Caco-2 (cell line): ENCODE results near the gene GMPR. TPM values are rescaled to one million over a fixed set of nuclear protein-coding genes. Genes with fewer than 3 reads are reported as not detected.

Experiments
- BruUV-seq: library from RNA; stranded (reverse); fragments of 400-500 nt; replicated peaks from 2 replicates; lab custom pipeline; 2021; lab: Mats Ljungman, UMichigan
- CTCF ChIA-PET: fragments of 300-600 bp; sonication (Branson Sonifier 250); formaldehyde crosslinking; loops from one replicate; lab custom pipeline; 2022; ENCODE audit warnings: antibody characterized with exemption; lab: Charles Lee
- POLR2A ChIA-PET: fragments of 300-600 bp; sonication (Branson Sonifier 250); formaldehyde crosslinking; loops from one replicate; lab custom pipeline; 2022; ENCODE audit warnings: antibody characterized with exemption; lab: Charles Lee
- DNase-seq, 2 experiments: peaks; one replicate each; pipeline versions ENCODE4 v3.0.0 to v3.0.0-alpha.2; 2020 to 2022
- H3K27me3 ChIP-seq: replicated peaks from 2 replicates; pipeline ENCODE4 v1.6.0; 2011; ENCODE audit warnings: low read length; ENCODE audit not compliant: control insufficient read depth, insufficient read depth
- H3K36me3 ChIP-seq: 2 replicates; pipeline ENCODE4 v1.5.1; 2011; ENCODE audit warnings: low read length; ENCODE audit not compliant: control insufficient read depth, insufficient read depth
- H3K4me1 ChIP-seq: fragments of 250-450 bp; sonication (Bioruptor Pico); 2 replicates; pipeline ENCODE4 v1.5.1; 2020; ENCODE audit warnings: mild to moderate bottlenecking
- H3K4me3 ChIP-seq: 2 replicates; pipeline ENCODE4 v1.5.1; 2011; ENCODE audit warnings: low read depth, mild to moderate bottlenecking, control low read depth, low read length
- H3K9me3 ChIP-seq: fragments of 250-450 bp; sonication (Bioruptor Pico); 2 replicates; pipeline ENCODE4 v1.5.1; 2020; ENCODE audit warnings: mild to moderate bottlenecking, moderate library complexity
- H3K27ac Mint-ChIP-seq: one replicate; pipeline ENCODE4 v1.8.0; 2022; ENCODE audit warnings: mixed read lengths; ENCODE audit not compliant: unreplicated experiment
- H3K27me3 Mint-ChIP-seq: one replicate; pipeline ENCODE4 v1.8.0; 2022; ENCODE audit warnings: mixed read lengths; ENCODE audit not compliant: insufficient read depth, unreplicated experiment
- H3K36me3 Mint-ChIP-seq: one replicate; pipeline ENCODE4 v1.8.0; 2022; ENCODE audit warnings: mild to moderate bottlenecking, mixed read lengths; ENCODE audit not compliant: insufficient read depth, unreplicated experiment
- H3K4me1 Mint-ChIP-seq: one replicate; pipeline ENCODE4 v1.8.0; 2022; ENCODE audit warnings: low read depth, mixed read lengths; ENCODE audit not compliant: unreplicated experiment
- H3K4me3 Mint-ChIP-seq: one replicate; pipeline ENCODE4 v1.8.0; 2022; ENCODE audit warnings: mild to moderate bottlenecking, moderate library complexity, mixed read lengths; ENCODE audit not compliant: unreplicated experiment
- H3K9me3 Mint-ChIP-seq: one replicate; pipeline ENCODE4 v1.8.0; 2022; ENCODE audit warnings: mixed read lengths; ENCODE audit not compliant: unreplicated experiment
- CTCF ChIP-seq, 2 experiments: fragments of 200-600 bp in 1 of 2; IDR thresholded peaks; 1 replicate in 1 of 2; 2 replicates in 1 of 2; pipeline versions ENCODE4 v1.5.1 to v1.8.0; 2011 to 2022; ENCODE audit warnings: antibody characterized with exemption in 1 of 2, control low read depth in 1 of 2, inconsistent platforms in 1 of 2, low read depth in 1 of 2, low read length in 1 of 2, mild to moderate bottlenecking in 1 of 2, moderate library complexity in 1 of 2; ENCODE audit not compliant: insufficient read depth in 1 of 2, severe bottlenecking in 1 of 2, unreplicated experiment in 1 of 2
- intact Hi-C: fragments of 100-400 bp; cut with micrococcal nuclease; formaldehyde crosslinking; loops from one replicate; pipeline ENCODE4 v1.10.0; 2022; ENCODE audit not compliant: unreplicated experiment
- total RNA-seq: library from RNA; stranded (reverse); gene quantifications from 2 replicates; pipeline ENCODE4 v1.2.3, GENCODE V29; 2022

GMPR gene
- total RNA-seq, 1 experiment from 2014 or later = 1.3 TPM

DNA sequence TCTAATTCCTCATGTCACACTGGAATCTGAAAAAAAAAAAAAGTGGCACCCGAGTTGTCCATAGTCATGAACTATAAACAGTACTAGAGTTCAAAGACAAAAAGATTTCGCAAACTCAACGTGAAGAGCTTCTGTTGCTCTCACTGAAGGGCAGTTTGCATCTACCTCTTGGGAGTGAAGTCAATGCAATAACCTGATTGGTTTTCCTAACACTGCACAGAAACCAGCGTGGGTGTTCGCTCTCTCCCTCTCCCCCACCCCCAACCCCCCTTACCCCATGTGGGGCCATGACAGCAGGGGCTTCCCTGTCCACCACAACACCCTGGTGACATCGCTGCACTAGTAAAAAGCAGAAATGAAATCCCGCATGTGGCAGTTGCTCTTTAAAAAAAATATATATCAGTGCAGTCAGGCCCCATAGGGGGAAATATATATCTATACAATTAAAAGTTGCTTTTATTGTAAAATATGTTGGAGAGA is 66.9 kb downstream of the GMPR start:
- CTCF ChIA-PET = no interaction called here
- H3K27me3 ChIP-seq = no peaks in the 10 kb centered on the region

DNA sequence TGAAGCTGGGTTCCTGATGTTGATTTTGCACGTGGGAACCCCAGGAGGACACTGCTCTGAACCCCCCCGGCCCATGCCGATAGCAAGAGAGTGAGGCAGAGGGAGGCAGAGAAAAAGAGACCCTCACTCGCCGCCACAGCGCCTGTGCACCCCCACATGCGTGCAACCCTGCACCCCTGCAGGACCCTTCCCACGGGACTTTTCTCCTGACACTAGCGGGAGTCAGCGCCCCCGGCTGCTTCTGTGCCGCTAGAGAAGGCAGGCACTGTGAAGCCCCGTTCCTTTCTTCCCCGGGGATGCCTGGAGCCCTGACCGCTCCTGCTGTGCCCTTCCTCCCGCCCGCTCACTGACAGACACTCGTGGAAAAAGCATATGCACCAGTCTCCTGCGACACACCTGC is 67.4 kb downstream of the GMPR start:
- intact Hi-C loops = no loop called here
- BruUV-seq = no TSS peak
- Histone ChIP-seq H3K9me3 (no peaks in the 10 kb centered on the region), H3K4me1 (no peaks in the 10 kb centered on the region), H3K36me3 (no peaks in the 10 kb centered on the region), H3K4me3 (no peak overlapping the region), H3K27me3 (no peaks in the 10 kb centered on the region)
- CTCF ChIA-PET = no interaction called here
- Mint-ChIP-seq H3K4me1 (no peaks in the 10 kb centered on the region), H3K27ac (no peak overlapping the region), H3K9me3 (no peaks in the 10 kb centered on the region), H3K27me3 (no peaks in the 10 kb centered on the region), H3K4me3 (no peak overlapping the region), H3K36me3 (no peaks in the 10 kb centered on the region)
- no peak for DNase-seq
- POLR2A ChIA-PET = no interaction called here
- TF ChIP-seq CTCF (IDR thresholded peaks at IDR 0.05; ENCODE audit: insufficient read depth in 1 of 2, low read depth in 1 of 2, low read length in 1 of 2, severe bottlenecking in 1 of 2, unreplicated experiment in 1 of 2) = no peak

More for the DNA sequence above, 66.9 kb downstream of the GMPR start:
- Mint-ChIP-seq H3K27ac (no peak overlapping the region), H3K4me1 (no peaks in the 10 kb centered on the region), H3K9me3 (no peaks in the 10 kb centered on the region), H3K36me3 (no peaks in the 10 kb centered on the region), H3K4me3 (no peak overlapping the region), H3K27me3 (no peaks in the 10 kb centered on the region)
- no peaks in the 10 kb centered on the region for H3K36me3 ChIP-seq
- no peak overlapping the region for H3K4me3 ChIP-seq
- POLR2A ChIA-PET = no interaction called here
- no peaks in the 10 kb centered on the region for H3K4me1 ChIP-seq
- no peaks in the 10 kb centered on the region for H3K9me3 ChIP-seq
- intact Hi-C loops = no loop called here
- no TSS peak for BruUV-seq
- no peak for TF ChIP-seq CTCF (IDR thresholded peaks at IDR 0.05; ENCODE audit: insufficient read depth in 1 of 2, low read depth in 1 of 2, low read length in 1 of 2, severe bottlenecking in 1 of 2, unreplicated experiment in 1 of 2)
- DNase-seq = no peak

DNA sequence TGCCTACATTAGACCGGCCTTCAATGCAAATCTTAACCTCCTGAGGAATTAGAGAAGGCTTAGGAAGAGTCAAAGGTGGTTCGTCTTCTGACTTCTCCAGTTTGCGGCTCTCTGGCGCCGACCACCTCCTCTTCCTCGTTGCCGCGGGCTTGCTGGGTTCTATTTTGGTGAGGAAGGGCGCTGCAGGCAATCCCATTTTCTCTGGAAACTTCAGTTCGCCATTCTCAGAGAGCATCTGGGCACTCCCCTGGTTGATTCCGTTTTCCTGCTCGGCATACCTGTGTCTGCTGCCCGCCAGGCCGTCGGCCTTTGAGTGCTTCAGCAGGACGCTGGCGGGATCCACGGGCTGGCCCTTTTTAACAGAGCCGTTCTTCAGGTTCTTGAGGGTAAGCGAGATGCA is 67.9 kb downstream of the GMPR start:
- Histone ChIP-seq H3K4me3 (no peak overlapping the region), H3K36me3 (no peaks in the 10 kb centered on the region), H3K27me3 (no peaks in the 10 kb centered on the region), H3K4me1 (no peaks in the 10 kb centered on the region), H3K9me3 (no peaks in the 10 kb centered on the region)
- DNase-seq = no peak
- Mint-ChIP-seq H3K4me3 (no peak overlapping the region), H3K27ac (no peak overlapping the region), H3K36me3 (no peaks in the 10 kb centered on the region), H3K27me3 (no peaks in the 10 kb centered on the region), H3K9me3 (no peaks in the 10 kb centered on the region), H3K4me1 (no peaks in the 10 kb centered on the region)
- BruUV-seq = no TSS peak
- TF ChIP-seq CTCF (IDR thresholded peaks at IDR 0.05; ENCODE audit: insufficient read depth in 1 of 2, low read depth in 1 of 2, low read length in 1 of 2, severe bottlenecking in 1 of 2, unreplicated experiment in 1 of 2) = no peak
- ChIA-PET CTCF (no interaction called here), POLR2A (no interaction called here)
- intact Hi-C loops = no loop called here
